Cardiac muscle cell (in vitro differentiated cells and primary cell): ENCODE data around the gene EML5. TPM values are rescaled to one million over a fixed set of nuclear protein-coding genes. Genes with fewer than 3 reads are reported as not detected.
"Not testable (repeated sequence)": the region's sequence is repeated elsewhere in the genome, so short reads cannot be mapped to it uniquely, and the experiment has no call there.

Experiments used
- DNase-seq, 2 donors: peaks; one replicate each; pipeline versions ENCODE4 v3.0.0 to v3.0.0-alpha.2; 2010 to 2017; ENCODE audit warnings: low read depth in 1 of 2, low spot score in 1 of 2
- H3K27ac ChIP-seq: fragments of 200-600 bp; sonication (generic); 2 replicates; pipeline ENCODE4 v1.5.1; 2016
- H3K27me3 ChIP-seq: fragments of 200-600 bp; sonication (generic); 2 replicates; pipeline ENCODE4 v1.6.0; 2016; ENCODE audit warnings: control low read depth
- H3K36me3 ChIP-seq: fragments of 200-600 bp; sonication (generic); 2 replicates; pipeline ENCODE4 v1.5.1; 2016; ENCODE audit warnings: control low read depth
- H3K4me1 ChIP-seq: fragments of 200-600 bp; sonication (generic); 2 replicates; pipeline ENCODE4 v1.8.1; 2017; ENCODE audit warnings: low read depth, mild to moderate bottlenecking, mixed run types
- H3K4me3 ChIP-seq: fragments of 200-600 bp; sonication (generic); 2 replicates; pipeline ENCODE4 v1.5.1; 2016; ENCODE audit warnings: mild to moderate bottlenecking
- H3K9me3 ChIP-seq: fragments of 200-600 bp; sonication (generic); 2 replicates; pipeline ENCODE4 v1.5.1; 2017; ENCODE audit warnings: low read depth, mild to moderate bottlenecking, control low read depth
- CTCF ChIP-seq: IDR thresholded peaks from 2 replicates; pipeline ENCODE4 v1.5.1; 2012; ENCODE audit warnings: low read depth, mild to moderate bottlenecking, low read length
- polyA plus RNA-seq: library from polyadenylated mRNA; unstranded; fragments of >200 nt; fragmentation: Nextera tagmentation; extraction: Ambion mirVana; gene quantifications from 2 replicates; pipeline ENCODE4 v1.2.1, GENCODE V29; 2016
- total RNA-seq: library from RNA; depleted of rRNA; stranded (reverse); fragments of >200 nt; gene quantifications from 2 replicates; pipeline ENCODE4 v1.2.3, GENCODE V29; 2016

The EML5 gene
- total and polyA plus RNA-seq, 2 experiments from 2014 or later: 0.33 to 0.92 TPM

- Histone ChIP-seq H3K27ac (no peak overlapping the region), H3K4me3 (no peak overlapping the region), H3K9me3 (no peaks in the 10 kb centered on the region), H3K4me1 (peaks cover 4% of the 10 kb centered on the region), H3K36me3 (no peaks in the 10 kb centered on the region), H3K27me3 (no peaks in the 10 kb centered on the region)
- DNase-seq: no peak
- no peak for TF ChIP-seq CTCF
These were observed 29.1 kb upstream of the EML5 start for GRCh38 chr14:88821888-88822287.

- Histone ChIP-seq H3K27me3 (no peaks in the 10 kb centered on the region), H3K27ac (no peak overlapping the region), H3K4me1 (peaks cover 4% of the 10 kb centered on the region), H3K9me3 (no peaks in the 10 kb centered on the region), H3K36me3 (no peaks in the 10 kb centered on the region), H3K4me3 (no peak overlapping the region)
- DNase-seq: no peak
- no peak for TF ChIP-seq CTCF
These were observed 28.6 kb upstream of the EML5 start for GRCh38 chr14:88821378-88821777.

GRCh38 chr14:88819674-88820073 is 26.9 kb upstream of the EML5 start:
- not testable (repeated sequence) for H3K27ac ChIP-seq, H3K27me3 ChIP-seq, H3K4me1 ChIP-seq, DNase-seq, H3K36me3 ChIP-seq, H3K4me3 ChIP-seq, H3K9me3 ChIP-seq

- TF ChIP-seq CTCF: no peak
- H3K4me1 ChIP-seq: no peaks in the 10 kb centered on the region
These were observed 25.3 kb upstream of the EML5 start for GRCh38 chr14:88818018-88818417.

GRCh38 chr14:88815980-88816379 is 23.2 kb upstream of the EML5 start:
- H3K9me3 ChIP-seq: no peaks in the 10 kb centered on the region
- H3K4me3 ChIP-seq: no peak overlapping the region
- no peak for TF ChIP-seq CTCF
- no peak overlapping the region for H3K27ac ChIP-seq
- no peak for DNase-seq
- H3K36me3 ChIP-seq: no peaks in the 10 kb centered on the region
- no peaks in the 10 kb centered on the region for H3K27me3 ChIP-seq
- no peaks in the 10 kb centered on the region for H3K4me1 ChIP-seq

More at GRCh38 chr14:88818018-88818417, 25.3 kb upstream of the EML5 start:
- Histone ChIP-seq H3K36me3 (no peaks in the 10 kb centered on the region), H3K9me3 (no peaks in the 10 kb centered on the region), H3K27me3 (no peaks in the 10 kb centered on the region), H3K4me3 (no peak overlapping the region), H3K27ac (no peak overlapping the region)
- no peak for DNase-seq

- Histone ChIP-seq H3K36me3 (no peaks in the 10 kb centered on the region), H3K27me3 (no peaks in the 10 kb centered on the region), H3K4me3 (no peak overlapping the region), H3K27ac (no peak overlapping the region), H3K4me1 (no peaks in the 10 kb centered on the region), H3K9me3 (no peaks in the 10 kb centered on the region)
- DNase-seq: no peak
- no peak for TF ChIP-seq CTCF
These were observed 15.6 kb upstream of the EML5 start for GRCh38 chr14:88808359-88808758.
